K562 (cell line): ENCODE results near the gene BMP10.

ENCODE experiments used
- EP300 ChIP-seq: IDR thresholded peaks from 2 replicates; pipeline ENCODE4 v1.6.1; 2012; ENCODE audit warnings: low read length, improper control_type of control experiment
- EZH2 ChIP-seq: IDR thresholded peaks from 2 replicates; pipeline ENCODE4 v1.6.1; 2012; ENCODE audit warnings: low read depth, mild to moderate bottlenecking, inconsistent platforms, low read length, borderline replicate concordance
- GATAD2B ChIP-seq: fragments of 450-650 bp; IDR thresholded peaks from 2 replicates; pipeline ENCODE4 v1.6.1; 2017; ENCODE audit warnings: mild to moderate bottlenecking, borderline replicate concordance
- JUN ChIP-seq, 2 experiments: sonication (generic) in 1 of 2; formaldehyde crosslinking in 1 of 2; IDR thresholded peaks; 2 replicates each; pipeline versions ENCODE4 v1.6.1 to v1.8.0; 2012 to 2022; ENCODE audit warnings: borderline replicate concordance in 2 of 2, mild to moderate bottlenecking in 2 of 2, improper control_type of control experiment in 1 of 2, low read depth in 1 of 2, low read length in 1 of 2, missing genetic modification reagents in 1 of 2
- NFATC3 ChIP-seq: fragments of 450-650 bp; IDR thresholded peaks from 2 replicates; pipeline ENCODE4 v1.6.1; 2017; ENCODE audit warnings: mild to moderate bottlenecking
- POLR2A ChIP-seq: fragments of 450-650 bp; conservative IDR thresholded peaks from 2 replicates; pipeline ENCODE4 v1.6.1; 2016
- ZBTB7A ChIP-seq: IDR thresholded peaks from 2 replicates; pipeline ENCODE4 v1.6.1; 2011; ENCODE audit warnings: low read depth, mild to moderate bottlenecking, low read length, moderate library complexity, borderline replicate concordance; ENCODE audit not compliant: control insufficient read depth
- ZNF121 ChIP-seq: sonication (generic); formaldehyde crosslinking; conservative IDR thresholded peaks from 2 replicates; pipeline ENCODE4 v1.8.0; 2022; ENCODE audit warnings: missing genetic modification reagents
- TF ChIP-seq, protein P1 (sequence below): fragments of 250-450 bp; sonication (Bioruptor Pico); IDR thresholded peaks from 2 replicates; pipeline ENCODE4 v1.8.0; 2021; ENCODE audit warnings: moderate library complexity, mild to moderate bottlenecking, inconsistent platforms
- TF ChIP-seq, protein P2 (sequence below), 3 experiments: IDR thresholded peaks in 2 of 3; conservative IDR thresholded peaks in 1 of 3; 2 replicates each; pipeline ENCODE4 v1.5.1; 2011 to 2012; ENCODE audit warnings: low read length in 3 of 3, mild to moderate bottlenecking in 3 of 3, control low read depth in 2 of 3, improper control_type of control experiment in 1 of 3, inconsistent platforms in 1 of 3, low read depth in 1 of 3, mixed read lengths in 1 of 3, moderate library complexity in 1 of 3; ENCODE audit not compliant: insufficient read depth in 2 of 3
- TF ChIP-seq, protein P3 (sequence below): IDR thresholded peaks from 2 replicates; pipeline ENCODE4 v1.6.1; 2016; ENCODE audit warnings: missing genetic modification characterization, missing compliant biosample characterization
- TF ChIP-seq, protein P4 (sequence below): fragments of 450-650 bp; IDR thresholded peaks from 2 replicates; pipeline ENCODE4 v1.6.1; 2016; ENCODE audit warnings: antibody characterized with exemption

DNA sequence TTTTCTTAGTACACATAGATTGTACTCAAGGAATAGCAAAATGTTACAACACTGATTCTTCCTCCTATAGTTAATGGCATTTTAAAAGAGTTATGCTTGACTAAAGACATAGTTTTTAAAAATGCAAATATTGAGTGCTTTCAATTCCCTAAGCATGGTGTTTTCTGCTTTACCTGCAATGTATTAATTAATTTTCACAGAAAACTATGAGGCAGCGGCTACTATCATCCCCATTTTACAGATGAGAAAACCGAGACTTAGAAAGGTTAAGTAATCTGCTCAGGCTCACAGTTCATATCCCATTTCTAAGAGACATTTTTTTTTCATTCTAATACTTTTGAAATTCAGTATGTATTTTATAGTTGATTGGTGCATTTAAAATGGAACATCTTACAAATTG lies 38.0 kb downstream of the BMP10 start:
- TF ChIP-seq NFATC3: no peak
- no peak for TF ChIP-seq EP300
- no peak for TF ChIP-seq POLR2A
- TF ChIP-seq, protein P1, sequence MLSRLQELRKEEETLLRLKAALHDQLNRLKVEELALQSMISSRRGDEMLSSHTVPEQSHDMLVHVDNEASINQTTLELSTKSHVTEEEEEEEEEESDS (CRISPR knock-in tag): no peak
- TF ChIP-seq, protein P2, sequence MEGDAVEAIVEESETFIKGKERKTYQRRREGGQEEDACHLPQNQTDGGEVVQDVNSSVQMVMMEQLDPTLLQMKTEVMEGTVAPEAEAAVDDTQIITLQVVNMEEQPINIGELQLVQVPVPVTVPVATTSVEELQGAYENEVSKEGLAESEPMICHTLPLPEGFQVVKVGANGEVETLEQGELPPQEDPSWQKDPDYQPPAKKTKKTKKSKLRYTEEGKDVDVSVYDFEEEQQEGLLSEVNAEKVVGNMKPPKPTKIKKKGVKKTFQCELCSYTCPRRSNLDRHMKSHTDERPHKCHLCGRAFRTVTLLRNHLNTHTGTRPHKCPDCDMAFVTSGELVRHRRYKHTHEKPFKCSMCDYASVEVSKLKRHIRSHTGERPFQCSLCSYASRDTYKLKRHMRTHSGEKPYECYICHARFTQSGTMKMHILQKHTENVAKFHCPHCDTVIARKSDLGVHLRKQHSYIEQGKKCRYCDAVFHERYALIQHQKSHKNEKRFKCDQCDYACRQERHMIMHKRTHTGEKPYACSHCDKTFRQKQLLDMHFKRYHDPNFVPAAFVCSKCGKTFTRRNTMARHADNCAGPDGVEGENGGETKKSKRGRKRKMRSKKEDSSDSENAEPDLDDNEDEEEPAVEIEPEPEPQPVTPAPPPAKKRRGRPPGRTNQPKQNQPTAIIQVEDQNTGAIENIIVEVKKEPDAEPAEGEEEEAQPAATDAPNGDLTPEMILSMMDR (IDR thresholded peaks at IDR 0.05 in 2 of 3, conservative IDR thresholded peaks at IDR 0.05 in 1 of 3; ENCODE audit: insufficient read depth in 2 of 3, low read depth in 1 of 3, low read length in 3 of 3): no peak
- no peak for TF ChIP-seq EZH2
- no peak for TF ChIP-seq GATAD2B
- TF ChIP-seq ZNF121: no peak
- TF ChIP-seq, protein P3, sequence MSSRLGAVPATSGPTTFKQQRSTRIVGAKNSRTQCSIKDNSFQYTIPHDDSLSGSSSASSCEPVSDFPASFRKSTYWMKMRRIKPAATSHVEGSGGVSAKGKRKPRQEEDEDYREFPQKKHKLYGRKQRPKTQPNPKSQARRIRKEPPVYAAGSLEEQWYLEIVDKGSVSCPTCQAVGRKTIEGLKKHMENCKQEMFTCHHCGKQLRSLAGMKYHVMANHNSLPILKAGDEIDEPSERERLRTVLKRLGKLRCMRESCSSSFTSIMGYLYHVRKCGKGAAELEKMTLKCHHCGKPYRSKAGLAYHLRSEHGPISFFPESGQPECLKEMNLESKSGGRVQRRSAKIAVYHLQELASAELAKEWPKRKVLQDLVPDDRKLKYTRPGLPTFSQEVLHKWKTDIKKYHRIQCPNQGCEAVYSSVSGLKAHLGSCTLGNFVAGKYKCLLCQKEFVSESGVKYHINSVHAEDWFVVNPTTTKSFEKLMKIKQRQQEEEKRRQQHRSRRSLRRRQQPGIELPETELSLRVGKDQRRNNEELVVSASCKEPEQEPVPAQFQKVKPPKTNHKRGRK (tag): no peak
- TF ChIP-seq, protein P4, sequence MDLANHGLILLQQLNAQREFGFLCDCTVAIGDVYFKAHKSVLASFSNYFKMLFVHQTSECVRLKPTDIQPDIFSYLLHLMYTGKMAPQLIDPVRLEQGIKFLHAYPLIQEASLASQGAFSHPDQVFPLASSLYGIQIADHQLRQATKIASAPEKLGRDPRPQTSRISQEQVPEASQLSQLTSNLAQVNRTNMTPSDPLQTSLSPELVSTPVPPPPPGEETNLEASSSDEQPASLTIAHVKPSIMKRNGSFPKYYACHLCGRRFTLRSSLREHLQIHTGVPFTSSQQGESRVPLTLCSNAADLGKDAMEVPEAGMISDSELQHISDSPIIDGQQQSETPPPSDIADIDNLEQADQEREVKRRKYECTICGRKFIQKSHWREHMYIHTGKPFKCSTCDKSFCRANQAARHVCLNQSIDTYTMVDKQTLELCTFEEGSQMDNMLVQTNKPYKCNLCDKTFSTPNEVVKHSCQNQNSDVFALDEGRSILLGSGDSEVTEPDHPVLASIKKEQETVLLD: no peak
- TF ChIP-seq JUN (IDR thresholded peaks at IDR 0.05; ENCODE audit: borderline replicate concordance, low read depth, low read length): no peak
- TF ChIP-seq JUN (CRISPR knock-in tag; IDR thresholded peaks at IDR 0.05; ENCODE audit: borderline replicate concordance): no peak
- no peak for TF ChIP-seq ZBTB7A
